Measurements from ENCODE around the gene PLS3.

DNA sequence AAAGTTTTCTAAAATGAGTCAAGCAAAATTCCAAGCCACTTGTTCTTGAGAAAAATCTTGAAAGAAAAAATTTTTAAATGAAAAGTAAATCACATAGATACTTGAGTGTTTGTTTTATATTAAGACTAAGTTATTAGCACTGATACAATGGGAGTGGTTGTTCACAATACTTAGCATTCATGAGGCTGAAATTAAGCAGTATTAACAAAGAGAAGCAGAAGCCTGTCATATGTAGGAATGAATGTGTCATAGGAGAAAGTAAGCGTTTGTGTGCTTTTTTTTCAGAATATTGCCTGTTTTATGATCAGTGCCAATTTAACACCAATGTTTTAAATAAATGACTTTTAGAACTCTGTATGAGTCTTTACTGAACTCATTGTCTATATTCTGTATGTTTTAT is 37.6 kb downstream of the PLS3 start:
- TF ChIP-seq FOXP2 (optimal IDR thresholded peaks at IDR 0.05; ENCODE audit: control extremely low read depth, extremely low read length, insufficient read depth) = no peak
- TF ChIP-seq EZH2 (IDR thresholded peaks at IDR 0.05) = no peak
- TF ChIP-seq POLR2AphosphoS5 (IDR thresholded peaks at IDR 0.05; ENCODE audit: borderline replicate concordance, low read depth, low read length) = no peak
